CD14-positive monocyte (primary cell): ENCODE results near the gene DNAJC18. TPM values are rescaled to one million over a fixed set of nuclear protein-coding genes. Genes with fewer than 3 reads are reported as not detected.

Experiments used
- DNase-seq, 3 donors: peaks; one replicate each; pipeline ENCODE4 v3.0.0-alpha.2; 2011 to 2022
- H2AFZ ChIP-seq: 2 replicates; pipeline ENCODE4 v1.6.0; 2012; ENCODE audit warnings: mild to moderate bottlenecking, low read depth, low read length, inconsistent platforms; ENCODE audit not compliant: insufficient read depth, poor library complexity, severe bottlenecking
- H3K27ac ChIP-seq, 2 donors: 1 replicate in 1 of 2; 2 replicates in 1 of 2; pipeline ENCODE4 v1.5.1; 2012 to 2013; ENCODE audit warnings: low read length in 2 of 2, control low read depth in 1 of 2, inconsistent platforms in 1 of 2, low read depth in 1 of 2, mild to moderate bottlenecking in 1 of 2
- H3K27me3 ChIP-seq, 2 donors: one replicate each; pipeline versions ENCODE4 v1.6.0 to v1.6.1; 2011 to 2013; ENCODE audit warnings: low read length in 2 of 2; ENCODE audit not compliant: control insufficient read depth in 2 of 2, insufficient read depth in 2 of 2
- H3K36me3 ChIP-seq, 2 donors: replicated peaks in 1 of 2; 1 replicate in 1 of 2; 2 replicates in 1 of 2; pipeline versions ENCODE4 v1.5.1 to v1.6.1; 2012 to 2013; ENCODE audit warnings: low read length in 2 of 2, control low read depth in 1 of 2, inconsistent platforms in 1 of 2, mild to moderate bottlenecking in 1 of 2; ENCODE audit not compliant: insufficient read depth in 2 of 2, control insufficient read depth in 1 of 2
- H3K4me1 ChIP-seq, 2 donors: 1 replicate in 1 of 2; 2 replicates in 1 of 2; pipeline versions ENCODE4 v1.5.1 to v1.6.1; 2012 to 2013; ENCODE audit warnings: low read length in 2 of 2, control low read depth in 1 of 2, inconsistent platforms in 1 of 2, mild to moderate bottlenecking in 1 of 2, moderate library complexity in 1 of 2; ENCODE audit not compliant: insufficient read depth in 2 of 2, control insufficient read depth in 1 of 2
- H3K4me2 ChIP-seq: replicated peaks from 2 replicates; pipeline ENCODE3; 2012; ENCODE audit warnings: low read length, moderate library complexity, mild to moderate bottlenecking; ENCODE audit not compliant: poor library complexity, severe bottlenecking; ENCODE audit errors: extremely low read depth
- H3K4me3 ChIP-seq, 3 experiments: fragments of 200-600 bp in 1 of 3; sonication (generic) in 1 of 3; replicated peaks in 1 of 3; 1 replicate in 2 of 3; 2 replicates in 1 of 3; pipeline ENCODE4 v1.5.1; 2011 to 2013; ENCODE audit warnings: low read length in 3 of 3, mild to moderate bottlenecking in 3 of 3, control low read depth in 2 of 3, low read depth in 2 of 3, inconsistent platforms in 1 of 3, moderate library complexity in 1 of 3
- H3K79me2 ChIP-seq: 2 replicates; pipeline ENCODE4 v1.6.0; 2012; ENCODE audit warnings: mild to moderate bottlenecking, control low read depth, inconsistent platforms, low read length, moderate library complexity; ENCODE audit not compliant: insufficient read depth
- H3K9ac ChIP-seq: 2 replicates; pipeline ENCODE4 v1.6.0; 2017; ENCODE audit warnings: low read length, mild to moderate bottlenecking; ENCODE audit not compliant: insufficient read depth, poor library complexity, severe bottlenecking
- H3K9me3 ChIP-seq, 2 donors: replicated peaks in 1 of 2; 1 replicate in 1 of 2; 2 replicates in 1 of 2; pipeline versions ENCODE4 v1.5.1 to v1.6.1; 2012 to 2013; ENCODE audit warnings: low read length in 2 of 2, control low read depth in 1 of 2; ENCODE audit not compliant: control insufficient read depth in 1 of 2, insufficient read depth in 1 of 2
- H4K20me1 ChIP-seq: 2 replicates; pipeline ENCODE4 v1.6.0; 2012; ENCODE audit warnings: mild to moderate bottlenecking, low read length, control low read depth, moderate library complexity; ENCODE audit not compliant: insufficient read depth
- H3K27ac Mint-ChIP-seq, 7 donors: one replicate each; pipeline ENCODE4 v1.8.0; 2020; ENCODE audit warnings: mild to moderate bottlenecking in 7 of 7, mixed read lengths in 7 of 7, moderate library complexity in 6 of 7, inconsistent platforms in 2 of 7
- H3K27me3 Mint-ChIP-seq, 3 donors: one replicate each; pipeline ENCODE4 v1.8.0; 2021 to 2022; ENCODE audit warnings: low read depth in 3 of 3, mild to moderate bottlenecking in 3 of 3, mixed read lengths in 3 of 3, moderate library complexity in 3 of 3, inconsistent platforms in 1 of 3
- H3K36me3 Mint-ChIP-seq, 2 donors: one replicate each; pipeline ENCODE4 v1.8.0; 2020; ENCODE audit warnings: mixed read lengths in 2 of 2, inconsistent platforms in 1 of 2, mild to moderate bottlenecking in 1 of 2
- H3K4me1 Mint-ChIP-seq: one replicate; pipeline ENCODE4 v1.8.0; 2020; ENCODE audit warnings: mild to moderate bottlenecking, mixed read lengths
- H3K4me3 Mint-ChIP-seq, 2 donors: one replicate each; pipeline ENCODE4 v1.8.0; 2020; ENCODE audit warnings: mild to moderate bottlenecking in 2 of 2, mixed read lengths in 2 of 2, moderate library complexity in 1 of 2
- H3K9me3 Mint-ChIP-seq, 7 donors: one replicate each; pipeline ENCODE4 v1.8.0; 2020 to 2022; ENCODE audit warnings: mixed read lengths in 7 of 7, mild to moderate bottlenecking in 6 of 7, moderate library complexity in 6 of 7, inconsistent platforms in 2 of 7
- WGBS: methylation state at CpG from one replicate; pipeline ENCODE4 v1.1.5; 2013; ENCODE audit warnings: missing lambda C conversion rate; ENCODE audit not compliant: insufficient coverage; 5-methylcytosine and 5-hydroxymethylcytosine counted together
- intact Hi-C, 2 donors: fragments of 100-400 bp; cut with micrococcal nuclease; formaldehyde crosslinking; loops; one replicate each; pipeline versions ENCODE4 v1.15.0 to v1.15.1; 2023
- polyA plus RNA-seq, 3 donors: library from polyadenylated mRNA; depleted of rRNA in 1 of 3; unstranded in 2 of 3; stranded (reverse) in 1 of 3; fragments of 300-500 nt in 2 of 3; fragments of >200 nt in 1 of 3; fragmentation: Illumina TruSeq in 2 of 3; gene quantifications; 1 replicate in 2 of 3; 2 replicates in 1 of 3; pipeline ENCODE4 v1.2.3, GENCODE V29; 2012 to 2021
- TF ChIP-seq, protein P1 (sequence below): fragments of 200-600 bp; IDR thresholded peaks from one replicate; pipeline ENCODE4 v1.8.0; 2022; ENCODE audit warnings: antibody characterized with exemption, mild to moderate bottlenecking

Gene DNAJC18
- polyA plus RNA-seq, 3 donors = 0.87 to 2.6 (median 2.2) TPM

DNA sequence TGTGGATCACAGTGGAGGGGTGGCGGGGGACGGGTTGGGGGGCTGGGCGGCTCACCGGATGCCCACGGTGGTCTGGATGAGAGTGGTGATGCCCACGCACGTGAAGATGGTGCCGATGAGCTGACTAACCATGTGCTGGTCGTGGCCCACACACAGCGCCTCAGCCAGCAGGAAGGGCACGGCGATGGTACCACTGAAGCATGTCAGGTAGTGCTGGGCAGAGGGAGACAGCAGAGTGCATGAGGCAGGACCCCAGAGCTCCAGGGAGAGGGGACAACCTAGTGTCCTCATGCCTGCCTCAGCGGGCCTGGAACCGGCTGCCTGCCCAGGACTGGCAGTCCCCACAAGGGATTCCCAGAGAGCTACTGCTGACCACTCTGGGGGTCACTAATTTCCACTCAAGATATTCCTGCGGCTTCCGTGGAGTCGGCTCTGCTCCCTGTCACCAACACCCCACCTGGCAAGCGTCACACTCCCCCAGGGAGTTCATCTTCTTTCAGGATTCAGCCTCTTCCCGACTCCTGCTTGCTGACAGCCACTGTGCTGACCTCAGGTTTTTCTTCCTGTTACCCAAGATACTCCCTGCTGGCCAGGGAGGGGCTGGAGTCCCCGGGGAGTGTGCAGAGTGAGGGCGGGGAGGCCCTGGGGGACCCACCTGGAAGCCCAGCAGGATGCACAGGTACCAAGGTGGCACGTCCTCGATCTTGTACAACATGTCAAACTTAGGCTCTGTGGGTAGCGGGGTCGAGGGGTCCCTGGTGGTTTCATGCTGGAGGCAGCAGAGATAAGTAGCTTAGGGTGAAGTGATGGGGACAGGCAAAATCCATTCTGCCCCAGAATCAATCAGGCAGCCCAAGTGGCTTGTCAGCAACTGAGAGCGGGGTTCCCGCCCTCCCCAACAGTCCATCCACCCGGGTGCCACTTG lies 57.2 kb downstream of the DNAJC18 start:
- Mint-ChIP-seq H3K9me3 (no peaks in the 10 kb centered on the region), H3K36me3 (peaks cover under 1 to 1% of the 10 kb centered on the region in 2 donors), H3K4me3 (no peak overlapping the region), H3K27ac (peak overlapping the region in 1 of 7 donors; percentile 27), H3K27me3 (peaks cover 0 to 12% (median under 1%) of the 10 kb centered on the region in 3 donors), H3K4me1 (peaks cover 23% of the 10 kb centered on the region)
- no peak for DNase-seq
- Histone ChIP-seq H3K79me2 (no peaks in the 10 kb centered on the region), H3K4me1 (peaks cover 19 to 23% of the 10 kb centered on the region in 2 donors), H3K9ac (no peak overlapping the region), H3K27ac (no peak overlapping the region), H4K20me1 (no peaks in the 10 kb centered on the region), H3K9me3 (no peaks in the 10 kb centered on the region), H3K4me3 (no peak overlapping the region), H3K27me3 (no peaks in the 10 kb centered on the region), H3K36me3 (no peaks in the 10 kb centered on the region), H3K4me2 (no peak overlapping the region), H2AFZ (no peak overlapping the region)
- TF ChIP-seq, protein P1, sequence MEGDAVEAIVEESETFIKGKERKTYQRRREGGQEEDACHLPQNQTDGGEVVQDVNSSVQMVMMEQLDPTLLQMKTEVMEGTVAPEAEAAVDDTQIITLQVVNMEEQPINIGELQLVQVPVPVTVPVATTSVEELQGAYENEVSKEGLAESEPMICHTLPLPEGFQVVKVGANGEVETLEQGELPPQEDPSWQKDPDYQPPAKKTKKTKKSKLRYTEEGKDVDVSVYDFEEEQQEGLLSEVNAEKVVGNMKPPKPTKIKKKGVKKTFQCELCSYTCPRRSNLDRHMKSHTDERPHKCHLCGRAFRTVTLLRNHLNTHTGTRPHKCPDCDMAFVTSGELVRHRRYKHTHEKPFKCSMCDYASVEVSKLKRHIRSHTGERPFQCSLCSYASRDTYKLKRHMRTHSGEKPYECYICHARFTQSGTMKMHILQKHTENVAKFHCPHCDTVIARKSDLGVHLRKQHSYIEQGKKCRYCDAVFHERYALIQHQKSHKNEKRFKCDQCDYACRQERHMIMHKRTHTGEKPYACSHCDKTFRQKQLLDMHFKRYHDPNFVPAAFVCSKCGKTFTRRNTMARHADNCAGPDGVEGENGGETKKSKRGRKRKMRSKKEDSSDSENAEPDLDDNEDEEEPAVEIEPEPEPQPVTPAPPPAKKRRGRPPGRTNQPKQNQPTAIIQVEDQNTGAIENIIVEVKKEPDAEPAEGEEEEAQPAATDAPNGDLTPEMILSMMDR = no peak
- intact Hi-C loops = no loop called here
- 91% methylated on average over 20 of the region's 28 CpGs for WGBS

DNA sequence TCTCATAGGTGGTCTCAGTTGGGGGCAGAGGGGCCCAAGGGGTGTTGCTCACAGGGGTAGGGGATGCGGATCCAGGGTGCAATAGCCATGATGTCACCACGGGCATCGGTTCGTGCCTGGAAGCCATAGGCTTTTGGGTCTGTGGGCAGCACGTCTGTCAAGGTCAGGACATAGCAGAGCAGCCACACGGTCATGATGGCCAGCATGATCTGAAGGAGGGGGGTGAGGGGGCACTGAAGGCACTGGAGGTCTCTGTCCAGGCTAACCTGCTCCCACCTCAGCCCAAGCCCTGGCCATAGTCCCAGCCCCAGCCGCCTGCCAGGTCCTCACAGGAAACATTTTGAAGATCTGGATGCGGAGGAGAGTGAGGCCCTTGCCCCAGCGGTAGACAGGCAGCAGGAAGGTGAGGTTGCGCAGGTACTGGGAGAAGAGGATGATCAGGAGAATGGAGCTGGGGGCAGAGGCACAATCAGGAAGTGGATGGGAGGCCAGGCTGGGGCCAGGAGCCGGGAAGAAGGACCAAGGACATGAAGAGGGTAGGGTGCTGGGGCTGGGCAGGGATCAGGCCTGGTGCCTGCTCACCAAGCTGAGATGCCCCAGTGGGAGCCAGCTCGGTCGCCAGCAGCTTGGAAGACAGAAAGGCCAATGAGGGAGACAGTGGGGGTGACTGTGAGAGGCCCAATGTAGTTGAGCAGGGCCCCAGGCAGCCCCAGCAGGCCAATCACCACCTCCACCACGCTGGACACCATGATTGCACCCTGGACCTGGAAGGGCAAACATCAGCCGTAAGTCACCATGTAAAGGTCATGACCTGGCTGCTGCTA lies 59.5 kb downstream of the DNAJC18 start:
- no peaks in the 10 kb centered on the region for H4K20me1 ChIP-seq
- H3K9ac ChIP-seq = no peak overlapping the region
- peaks cover 5 to 6% of the 10 kb centered on the region in 2 donors for H3K4me1 ChIP-seq
- DNase-seq = no peak
- intact Hi-C loops = no loop called here
- no peak overlapping the region for H3K4me3 ChIP-seq
- H3K9me3 ChIP-seq = no peaks in the 10 kb centered on the region
- WGBS = 91% methylated on average over 6 of the region's 15 CpGs
- H3K36me3 ChIP-seq = no peaks in the 10 kb centered on the region
- H3K9me3 Mint-ChIP-seq = peaks cover 0 to 2% (median 0%) of the 10 kb centered on the region in 7 donors
- H3K27ac ChIP-seq = no peak overlapping the region
- no peak overlapping the region for H3K4me2 ChIP-seq
- H3K27me3 ChIP-seq = no peaks in the 10 kb centered on the region
- H3K27ac Mint-ChIP-seq = no peak overlapping the region
- no peak overlapping the region for H3K4me3 Mint-ChIP-seq
- no peaks in the 10 kb centered on the region for H3K79me2 ChIP-seq
- TF ChIP-seq, protein P1 = no peak
- peaks cover 1 to 8% of the 10 kb centered on the region in 2 donors for H3K36me3 Mint-ChIP-seq
- H2AFZ ChIP-seq = no peak overlapping the region
- H3K4me1 Mint-ChIP-seq = peaks cover 7% of the 10 kb centered on the region
- H3K27me3 Mint-ChIP-seq = peaks cover 0 to 12% (median 0%) of the 10 kb centered on the region in 3 donors
